Astrocyte (in vitro differentiated cells and primary cell): ENCODE measurements around the gene TRIM74.
"Not testable (repeated sequence)": the region's sequence is repeated elsewhere in the genome, so short reads cannot be mapped to it uniquely, and the experiment has no call there.

Source experiments
- CTCF ChIP-seq: IDR thresholded peaks from 2 replicates; pipeline ENCODE4 v1.5.1; 2011; ENCODE audit warnings: low read depth, mild to moderate bottlenecking, inconsistent platforms, low read length, moderate library complexity; ENCODE audit not compliant: insufficient read depth
- EZH2 ChIP-seq: IDR thresholded peaks from 2 replicates; pipeline ENCODE4 v1.6.1; 2012; ENCODE audit warnings: mild to moderate bottlenecking, low read length, inconsistent platforms; ENCODE audit not compliant: insufficient read depth

GRCh38 chr7:72966892-72967291 lies 2.4 kb downstream of the TRIM74 start:
- not testable (repeated sequence) for TF ChIP-seq CTCF, EZH2
